ENCODE measurements around the gene AQP10.
"Not testable (repeated sequence)": the region's sequence is repeated elsewhere in the genome, so short reads cannot be mapped to it uniquely, and the experiment has no call there.

Gene AQP10

GRCh38 chr1:154324241-154324640 is 3.3 kb downstream of the AQP10 start:
- no peak for DNase-seq (ENCODE audit: low read depth, low spot score)

GRCh38 chr1:154324669-154325582 is 4.0 kb downstream of the AQP10 start, which contains the start of gene ATP8B2:
ATP8B2 (plus strand) TSS chr1:154325525; CDS start chr1:154328142, 2,617 bp downstream.
- no peak for DNase-seq (ENCODE audit: low read depth, low spot score)

GRCh38 chr1:154325583-154326545 is 5.0 kb downstream of the AQP10 start:
- DNase-seq (ENCODE audit: low read depth, low spot score): no peak

- DNase-seq (ENCODE audit: low read depth, low spot score): no peak
These were observed 5.9 kb downstream of the AQP10 start for GRCh38 chr1:154326546-154327465.

GRCh38 chr1:154327466-154328317 is 6.8 kb downstream of the AQP10 start:
- DNase-seq (ENCODE audit: low read depth, low spot score): no peak

GRCh38 chr1:154328318-154329151 is 7.6 kb downstream of the AQP10 start:
- no peak for DNase-seq (ENCODE audit: low read depth, low spot score)

- DNase-seq (ENCODE audit: low read depth, low spot score): peak; percentile 56
These were observed 8.2 kb downstream of the AQP10 start for GRCh38 chr1:154329152-154329521.

- no peak for DNase-seq (ENCODE audit: low read depth, low spot score)
These were observed 8.7 kb downstream of the AQP10 start for GRCh38 chr1:154329551-154330131.

GRCh38 chr1:154330669-154331068 is 9.8 kb downstream of the AQP10 start:
- no peak for DNase-seq (ENCODE audit: low read depth, low spot score)

- DNase-seq (ENCODE audit: low read depth, low spot score): no peak
These were observed 13.5 kb downstream of the AQP10 start for GRCh38 chr1:154334079-154335024.

GRCh38 chr1:154335025-154335714 is 14.3 kb downstream of the AQP10 start:
- DNase-seq (ENCODE audit: low read depth, low spot score): peak; percentile 42

- no peak for DNase-seq (ENCODE audit: low read depth, low spot score)
These were observed 16.5 kb downstream of the AQP10 start for GRCh38 chr1:154337253-154337894.

- DNase-seq (ENCODE audit: low read depth, low spot score): no peak
These were observed 18.0 kb downstream of the AQP10 start for GRCh38 chr1:154338875-154339274.

GRCh38 chr1:154341366-154341765 is 20.5 kb downstream of the AQP10 start:
- not testable (repeated sequence) for DNase-seq (ENCODE audit: low read depth, low spot score)

GRCh38 chr1:154342132-154342531 is 21.2 kb downstream of the AQP10 start:
- no peak for DNase-seq (ENCODE audit: low read depth, low spot score)

GRCh38 chr1:154342836-154343472 is 22.1 kb downstream of the AQP10 start:
- DNase-seq (ENCODE audit: low read depth, low spot score): no peak

All from brain pericyte (primary cell).